Central memory CD8-positive, alpha-beta T cell (primary cell): ENCODE data around the gene SLC22A16.
A peak's percentile ranks its signal among the peaks of the same experiment; 100 is the strongest.

Experiments
- ATAC-seq: fragments of 150-1000 bp; cut with Tn5 transposase; replicated peaks from 2 replicates; pipeline ENCODE4 v1.10.0; 2022; ENCODE audit warnings: mild to moderate bottlenecking, moderate FRiP score, moderate number of reproducible peaks; ENCODE audit not compliant: poor library complexity, severe bottlenecking; ENCODE audit errors: extremely low read depth
- DNase-seq, 2 donors: peaks; one replicate each; pipeline ENCODE4 v3.0.0; 2021; ENCODE audit warnings: low spot score in 2 of 2
- H3K27ac Mint-ChIP-seq: one replicate; pipeline ENCODE4 v1.8.0; 2022; ENCODE audit warnings: low read depth, mild to moderate bottlenecking, moderate library complexity, mixed read lengths
- H3K27me3 Mint-ChIP-seq: one replicate; pipeline ENCODE4 v1.8.0; 2022; ENCODE audit warnings: mixed read lengths
- H3K36me3 Mint-ChIP-seq: one replicate; pipeline ENCODE4 v1.8.0; 2022; ENCODE audit warnings: mild to moderate bottlenecking, moderate library complexity, mixed read lengths; ENCODE audit not compliant: insufficient read depth
- H3K4me1 Mint-ChIP-seq: one replicate; pipeline ENCODE4 v1.8.0; 2022; ENCODE audit warnings: mixed read lengths
- H3K4me3 Mint-ChIP-seq: one replicate; pipeline ENCODE4 v1.8.0; 2022; ENCODE audit warnings: mild to moderate bottlenecking, moderate library complexity, mixed read lengths
- H3K9me3 Mint-ChIP-seq: one replicate; pipeline ENCODE4 v1.8.0; 2022; ENCODE audit warnings: mixed read lengths

The SLC22A16 gene

GRCh38 chr6:110485491-110485890 lies 9.1 kb upstream of the SLC22A16 start:
- ATAC-seq (no peak), DNase-seq (no peak)
- H3K9me3 Mint-ChIP-seq: no peaks in the 10 kb centered on the region
- H3K4me3 Mint-ChIP-seq: no peak overlapping the region
- peaks cover 48% of the 10 kb centered on the region for H3K27me3 Mint-ChIP-seq
- H3K36me3 Mint-ChIP-seq: peaks cover 2% of the 10 kb centered on the region
- no peak overlapping the region for H3K27ac Mint-ChIP-seq
- H3K4me1 Mint-ChIP-seq: no peaks in the 10 kb centered on the region

- no peaks in the 10 kb centered on the region for H3K9me3 Mint-ChIP-seq
- no peak overlapping the region for H3K27ac Mint-ChIP-seq
- no peaks in the 10 kb centered on the region for H3K4me1 Mint-ChIP-seq
- no peaks in the 10 kb centered on the region for H3K36me3 Mint-ChIP-seq
- no peak overlapping the region for H3K4me3 Mint-ChIP-seq
- ATAC-seq: no peak
- no peak for DNase-seq
- H3K27me3 Mint-ChIP-seq: peaks cover 49% of the 10 kb centered on the region
Observed at GRCh38 chr6:110484321-110484720, 7.9 kb upstream of the SLC22A16 start.

- H3K4me1 Mint-ChIP-seq: no peaks in the 10 kb centered on the region
- no peak for DNase-seq
- ATAC-seq: no peak
- H3K27me3 Mint-ChIP-seq: peaks cover 50% of the 10 kb centered on the region
- no peak overlapping the region for H3K27ac Mint-ChIP-seq
- no peak overlapping the region for H3K4me3 Mint-ChIP-seq
- H3K36me3 Mint-ChIP-seq: no peaks in the 10 kb centered on the region
- H3K9me3 Mint-ChIP-seq: no peaks in the 10 kb centered on the region
Observed at GRCh38 chr6:110482774-110483400, 6.5 kb upstream of the SLC22A16 start.

- DNase-seq: no peak
- Mint-ChIP-seq H3K4me1 (no peaks in the 10 kb centered on the region), H3K27me3 (peaks cover 36% of the 10 kb centered on the region), H3K4me3 (no peak overlapping the region), H3K9me3 (no peaks in the 10 kb centered on the region), H3K36me3 (no peaks in the 10 kb centered on the region), H3K27ac (no peak overlapping the region)
- no peak for ATAC-seq
Observed at GRCh38 chr6:110481081-110481480, 4.7 kb upstream of the SLC22A16 start.

- H3K27me3 Mint-ChIP-seq: peaks cover 67% of the 10 kb centered on the region
- H3K27ac Mint-ChIP-seq: no peak overlapping the region
- peak overlapping the region; percentile 29 for H3K4me3 Mint-ChIP-seq
- ATAC-seq: no peak
- H3K36me3 Mint-ChIP-seq: no peaks in the 10 kb centered on the region
- H3K9me3 Mint-ChIP-seq: no peaks in the 10 kb centered on the region
- no peak for DNase-seq
- peaks cover 7% of the 10 kb centered on the region for H3K4me1 Mint-ChIP-seq
Observed at GRCh38 chr6:110475066-110475653, 1.3 kb downstream of the SLC22A16 start.

- no peak overlapping the region for H3K4me3 Mint-ChIP-seq
- ATAC-seq: no peak
- DNase-seq: no peak
- H3K36me3 Mint-ChIP-seq: no peaks in the 10 kb centered on the region
- peaks cover 7% of the 10 kb centered on the region for H3K4me1 Mint-ChIP-seq
- no peak overlapping the region for H3K27ac Mint-ChIP-seq
- H3K27me3 Mint-ChIP-seq: peaks cover 67% of the 10 kb centered on the region
- no peaks in the 10 kb centered on the region for H3K9me3 Mint-ChIP-seq
Observed at GRCh38 chr6:110474500-110474899, 1.9 kb downstream of the SLC22A16 start.

- no peak for DNase-seq
- Mint-ChIP-seq H3K27me3 (peaks cover 50% of the 10 kb centered on the region), H3K27ac (no peak overlapping the region), H3K36me3 (no peaks in the 10 kb centered on the region), H3K9me3 (no peaks in the 10 kb centered on the region), H3K4me3 (no peak overlapping the region), H3K4me1 (peaks cover 7% of the 10 kb centered on the region)
- no peak for ATAC-seq
Observed at GRCh38 chr6:110472739-110473138, 3.7 kb downstream of the SLC22A16 start.

- Mint-ChIP-seq H3K36me3 (no peaks in the 10 kb centered on the region), H3K27me3 (peaks cover 49% of the 10 kb centered on the region), H3K27ac (no peak overlapping the region)
Observed at GRCh38 chr6:110471726-110472365, 4.6 kb downstream of the SLC22A16 start.

GRCh38 chr6:110468731-110469130 lies 7.7 kb downstream of the SLC22A16 start:
- Mint-ChIP-seq H3K36me3 (no peaks in the 10 kb centered on the region), H3K27me3 (peaks cover 49% of the 10 kb centered on the region), H3K27ac (no peak overlapping the region), H3K4me3 (no peak overlapping the region), H3K9me3 (no peaks in the 10 kb centered on the region), H3K4me1 (no peaks in the 10 kb centered on the region)
- no peak for DNase-seq
- no peak for ATAC-seq

More at GRCh38 chr6:110471726-110472365, 4.6 kb downstream of the SLC22A16 start:
- H3K4me1 Mint-ChIP-seq: peaks cover 7% of the 10 kb centered on the region
- no peak overlapping the region for H3K4me3 Mint-ChIP-seq
- ATAC-seq: no peak
- no peak for DNase-seq
- H3K9me3 Mint-ChIP-seq: no peaks in the 10 kb centered on the region

GRCh38 chr6:110467566-110468140 lies 8.8 kb downstream of the SLC22A16 start:
- H3K27me3 Mint-ChIP-seq: peaks cover 48% of the 10 kb centered on the region
- H3K4me1 Mint-ChIP-seq: no peaks in the 10 kb centered on the region
- H3K9me3 Mint-ChIP-seq: no peaks in the 10 kb centered on the region
- DNase-seq (no peak), ATAC-seq (no peak)
- no peaks in the 10 kb centered on the region for H3K36me3 Mint-ChIP-seq
- no peak overlapping the region for H3K27ac Mint-ChIP-seq
- no peak overlapping the region for H3K4me3 Mint-ChIP-seq

GRCh38 chr6:110462884-110463481 lies 13.4 kb downstream of the SLC22A16 start:
- Mint-ChIP-seq H3K4me1 (no peaks in the 10 kb centered on the region), H3K27ac (no peak overlapping the region), H3K36me3 (no peaks in the 10 kb centered on the region), H3K27me3 (peaks cover 42% of the 10 kb centered on the region), H3K4me3 (no peak overlapping the region), H3K9me3 (no peaks in the 10 kb centered on the region)
- DNase-seq (no peak), ATAC-seq (no peak)

- Mint-ChIP-seq H3K27ac (no peak overlapping the region), H3K36me3 (no peaks in the 10 kb centered on the region), H3K4me1 (no peaks in the 10 kb centered on the region), H3K9me3 (no peaks in the 10 kb centered on the region), H3K27me3 (peaks cover 50% of the 10 kb centered on the region), H3K4me3 (no peak overlapping the region)
- no peak for DNase-seq
- no peak for ATAC-seq
Observed at GRCh38 chr6:110461376-110461775, 15.0 kb downstream of the SLC22A16 start.
